Sigmoid colon (tissue), 4 donors: ENCODE results near the gene FAM107A.

Source experiments
- CTCF ChIP-seq, 4 experiments: fragments of 450-650 bp in 3 of 4; fragments of 200-600 bp in 1 of 4; IDR thresholded peaks; one replicate each; pipeline ENCODE4 v1.5.1; 2016 to 2019; ENCODE audit warnings: antibody characterized with exemption in 4 of 4, mild to moderate bottlenecking in 3 of 4, moderate library complexity in 2 of 4
- POLR2A ChIP-seq, 2 donors: fragments of 450-650 bp; IDR thresholded peaks; one replicate each; pipeline ENCODE4 v1.6.1; 2016; ENCODE audit warnings: antibody characterized with exemption in 2 of 2, mild to moderate bottlenecking in 2 of 2, moderate library complexity in 2 of 2
- POLR2AphosphoS5 ChIP-seq, 4 donors: sonication (generic); formaldehyde crosslinking; IDR thresholded peaks; one replicate each; pipeline ENCODE4 v1.6.1; 2017; ENCODE audit warnings: antibody characterized with exemption in 4 of 4

GRCh38 chr3:58585994-58586393 is 8.8 kb upstream of the FAM107A start:
- no peak for TF ChIP-seq CTCF (IDR thresholded peaks at IDR 0.05)
- no peak for TF ChIP-seq POLR2A (IDR thresholded peaks at IDR 0.05)
- TF ChIP-seq POLR2AphosphoS5 (IDR thresholded peaks at IDR 0.05) = no peak
